ENCODE data around the gene CYBC1.

Gene CYBC1

DNA sequence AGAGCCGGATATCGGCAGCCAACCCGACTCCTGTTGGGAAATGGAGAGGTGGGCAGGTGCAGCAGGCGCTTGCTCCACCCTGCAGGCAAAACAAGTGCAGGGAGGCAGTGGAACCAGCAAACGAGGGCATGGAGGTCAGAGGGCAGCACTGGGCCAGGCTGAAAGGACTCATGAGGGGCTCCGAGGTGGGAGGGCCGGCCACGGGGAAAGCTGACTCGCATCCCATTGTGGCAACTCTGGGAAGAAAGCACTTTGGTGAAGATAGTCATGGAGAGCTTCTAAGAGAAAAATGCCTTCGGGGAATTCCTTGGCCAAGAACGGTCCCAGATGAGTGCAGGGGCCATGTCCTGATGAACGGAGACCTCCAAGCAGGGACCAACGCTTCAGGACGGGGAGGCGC is 4.4 kb downstream of the CYBC1 start:
- DNase-seq: no peak
- Mint-ChIP-seq H3K4me3 (no peak overlapping the region), H3K36me3 (ENCODE audit: low read depth) (peaks cover 79% of the 10 kb centered on the region), H3K27me3 (no peaks in the 10 kb centered on the region), H3K4me1 (ENCODE audit: low read depth) (peaks cover 30% of the 10 kb centered on the region), H3K9me3 (no peaks in the 10 kb centered on the region), H3K27ac (peak overlapping the region; percentile 87)

DNA sequence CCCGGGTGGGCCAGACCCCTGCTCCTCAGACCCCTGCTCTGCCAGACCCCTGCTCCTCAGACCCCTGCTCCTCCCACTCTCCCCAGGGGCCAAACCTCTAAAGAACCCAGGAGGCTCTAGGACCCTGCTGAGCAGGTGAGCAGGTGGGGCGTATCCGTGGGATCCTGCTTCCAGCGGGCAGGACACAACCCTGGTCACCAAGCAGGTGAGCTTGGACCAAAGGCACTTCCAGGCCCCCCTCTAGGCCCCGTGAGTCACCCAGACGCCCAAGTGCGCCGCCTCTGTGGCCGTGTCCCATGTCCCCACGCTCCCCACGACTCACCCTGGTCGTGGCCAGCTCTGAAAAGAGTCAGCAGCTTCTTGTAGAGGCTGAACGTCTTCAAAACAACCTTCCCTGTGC is 5.0 kb downstream of the CYBC1 start:
- H3K9me3 Mint-ChIP-seq: no peaks in the 10 kb centered on the region
- H3K27me3 Mint-ChIP-seq: no peaks in the 10 kb centered on the region
- H3K36me3 Mint-ChIP-seq (ENCODE audit: low read depth): peaks cover 80% of the 10 kb centered on the region
- DNase-seq: no peak
- peaks cover 26% of the 10 kb centered on the region for H3K4me1 Mint-ChIP-seq (ENCODE audit: low read depth)
- peak overlapping the region; percentile 83 for H3K27ac Mint-ChIP-seq
- H3K4me3 Mint-ChIP-seq: no peak overlapping the region

DNA sequence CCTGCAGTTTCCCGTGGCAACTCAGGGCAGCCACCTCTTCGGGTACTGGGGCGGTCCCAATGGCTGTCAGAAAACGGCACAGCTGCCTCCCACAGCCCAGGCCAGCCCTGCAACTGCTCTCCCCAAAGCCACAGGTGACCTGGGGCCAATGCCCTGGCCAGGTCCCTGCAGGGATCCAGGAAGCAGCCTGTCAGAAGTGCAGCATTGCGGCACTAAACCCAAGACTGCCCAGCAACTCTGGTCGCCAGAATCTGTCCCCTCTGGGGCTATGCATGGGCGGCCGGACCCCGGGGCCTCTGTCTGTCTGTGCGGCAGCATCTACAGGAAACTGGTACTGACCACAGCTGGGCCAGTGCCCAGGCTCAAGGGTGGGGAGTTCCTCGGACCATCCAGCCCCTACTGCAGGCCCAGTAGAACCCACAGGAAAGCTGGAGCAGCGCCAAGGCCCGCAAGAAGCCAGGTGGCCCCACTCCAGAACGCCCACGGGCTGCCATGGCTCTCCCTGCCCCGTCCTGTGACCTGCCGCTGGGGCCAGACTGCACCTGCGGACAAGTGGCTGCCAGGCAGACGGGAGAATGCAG is 5.5 kb downstream of the CYBC1 start:
- peak; percentile 32 for DNase-seq
- Mint-ChIP-seq H3K4me3 (no peak overlapping the region), H3K9me3 (no peaks in the 10 kb centered on the region), H3K36me3 (ENCODE audit: low read depth) (peaks cover 82% of the 10 kb centered on the region), H3K4me1 (ENCODE audit: low read depth) (peaks cover 26% of the 10 kb centered on the region), H3K27ac (no peak overlapping the region), H3K27me3 (no peaks in the 10 kb centered on the region)

DNA sequence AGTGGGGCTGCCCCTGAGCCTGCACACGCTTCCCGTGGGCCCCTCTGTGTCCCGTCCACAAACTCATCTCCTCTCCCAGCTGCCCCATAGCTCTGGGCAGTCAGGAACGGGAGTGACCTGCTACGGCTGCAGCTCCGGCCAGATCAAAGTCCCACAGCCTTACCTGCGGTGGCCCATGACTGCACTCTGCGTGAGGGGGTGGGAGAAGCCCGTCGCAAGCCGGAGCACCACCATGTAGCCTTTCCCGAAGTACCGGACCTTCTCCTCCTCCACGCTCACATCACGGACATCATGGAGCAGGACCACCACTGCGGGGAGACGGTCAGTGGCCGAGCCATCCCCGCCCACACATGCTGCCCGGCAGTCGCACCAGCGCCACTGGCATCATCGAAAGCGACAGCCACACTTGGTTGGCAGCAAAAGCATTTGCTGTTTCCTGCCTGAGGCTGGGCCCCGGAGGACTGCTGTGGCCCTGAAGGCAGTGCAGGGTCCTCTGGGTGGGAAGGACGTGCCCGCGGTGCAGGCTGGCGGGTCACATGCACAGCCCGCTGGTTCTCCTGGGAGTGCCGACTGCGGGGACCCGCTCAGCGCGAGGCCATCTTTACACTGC is 6.2 kb downstream of the CYBC1 start:
- no peak overlapping the region for H3K4me3 Mint-ChIP-seq
- peaks cover 76% of the 10 kb centered on the region for H3K36me3 Mint-ChIP-seq (ENCODE audit: low read depth)
- peak overlapping the region; percentile 40 for H3K27ac Mint-ChIP-seq
- no peak for DNase-seq
- no peaks in the 10 kb centered on the region for H3K27me3 Mint-ChIP-seq
- H3K4me1 Mint-ChIP-seq (ENCODE audit: low read depth): peaks cover 26% of the 10 kb centered on the region
- H3K9me3 Mint-ChIP-seq: no peaks in the 10 kb centered on the region

DNA sequence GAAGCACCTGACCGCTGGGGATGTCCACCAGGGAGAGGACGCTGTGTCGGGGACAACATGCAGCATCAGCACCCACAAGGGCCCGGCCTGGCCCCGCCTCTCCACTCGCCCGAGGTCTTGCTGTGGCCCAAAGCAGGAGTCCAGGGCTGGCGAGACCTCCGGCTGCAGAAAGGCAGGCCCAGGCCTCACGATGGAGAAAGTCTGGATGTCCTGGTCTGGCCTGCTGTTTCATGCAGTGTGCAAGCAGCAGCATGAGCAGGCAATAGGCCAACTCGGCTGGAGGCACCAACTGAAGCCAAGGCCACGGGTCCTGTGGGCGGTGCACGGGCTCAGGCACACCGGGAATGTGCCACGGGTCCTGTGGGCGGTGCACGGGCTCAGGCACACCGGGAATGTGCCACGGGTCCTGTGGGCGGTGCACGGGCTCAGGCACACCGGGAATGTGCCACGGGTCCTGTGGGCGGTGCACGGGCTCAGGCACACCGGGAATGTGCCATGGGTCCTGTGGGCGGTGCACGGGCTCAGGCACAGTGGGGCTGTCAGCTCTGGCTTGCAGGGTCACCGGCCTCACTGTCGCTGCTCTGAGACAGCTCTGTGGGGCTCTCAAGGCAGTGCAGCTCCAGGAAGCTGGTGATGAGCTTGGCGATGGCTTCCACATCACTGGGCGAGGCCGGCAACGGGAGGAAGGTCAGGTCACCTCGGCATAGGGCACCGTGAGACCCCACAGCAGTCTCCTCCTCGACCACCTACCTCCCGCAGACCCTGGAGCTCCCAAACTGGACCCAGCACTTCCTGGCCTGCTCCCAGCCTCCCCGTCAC is 6.9 kb downstream of the CYBC1 start:
- Mint-ChIP-seq H3K27ac (peak overlapping the region; percentile 44), H3K27me3 (no peaks in the 10 kb centered on the region), H3K4me3 (no peak overlapping the region), H3K9me3 (no peaks in the 10 kb centered on the region), H3K36me3 (ENCODE audit: low read depth) (peaks cover 68% of the 10 kb centered on the region), H3K4me1 (ENCODE audit: low read depth) (peaks cover 22% of the 10 kb centered on the region)
- no peak for DNase-seq

DNA sequence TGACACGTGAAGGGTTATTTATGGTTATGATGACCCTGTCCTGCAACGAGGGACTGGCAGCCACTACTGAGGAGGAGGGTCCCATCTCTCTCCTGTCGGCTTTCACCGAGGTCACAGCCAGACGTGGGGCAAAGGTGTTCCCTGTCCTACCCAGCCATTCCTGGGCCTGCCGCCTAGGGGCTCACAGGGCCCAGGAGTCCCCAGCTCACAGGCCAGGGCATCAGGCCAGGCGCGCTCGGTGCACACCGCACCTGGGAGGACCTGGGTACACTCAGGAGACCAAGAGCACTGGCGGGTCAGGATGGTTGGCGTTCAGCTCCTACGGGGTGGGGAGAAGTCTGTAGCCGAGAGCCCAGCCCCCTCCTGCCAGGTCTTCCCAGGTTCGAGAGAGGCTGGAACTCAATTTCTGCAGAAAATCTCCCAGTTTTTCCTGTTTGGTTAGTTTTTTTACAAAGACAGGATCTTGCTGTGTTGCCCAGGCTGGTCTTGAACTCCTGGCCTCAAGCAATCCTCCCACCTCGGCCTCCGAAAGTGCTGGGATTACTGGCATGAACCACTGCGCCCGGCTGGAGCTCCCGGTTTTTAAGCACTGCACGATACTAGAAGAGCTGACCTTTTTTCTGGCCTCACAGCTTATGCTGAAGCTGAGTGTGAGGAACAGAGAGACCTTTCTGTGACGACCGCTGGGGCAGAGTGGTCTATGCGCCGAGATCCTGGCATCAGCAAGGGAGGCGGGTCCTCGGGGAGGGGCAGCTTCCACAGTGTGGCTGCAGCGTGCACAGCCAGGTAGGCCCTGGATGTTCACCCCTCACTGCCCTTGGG is 7.7 kb downstream of the CYBC1 start:
- no peaks in the 10 kb centered on the region for H3K9me3 Mint-ChIP-seq
- no peak overlapping the region for H3K4me3 Mint-ChIP-seq
- no peak for DNase-seq
- peaks cover 20% of the 10 kb centered on the region for H3K4me1 Mint-ChIP-seq (ENCODE audit: low read depth)
- H3K27me3 Mint-ChIP-seq: no peaks in the 10 kb centered on the region
- H3K36me3 Mint-ChIP-seq (ENCODE audit: low read depth): peaks cover 67% of the 10 kb centered on the region
- peak overlapping the region; percentile 44 for H3K27ac Mint-ChIP-seq

DNA sequence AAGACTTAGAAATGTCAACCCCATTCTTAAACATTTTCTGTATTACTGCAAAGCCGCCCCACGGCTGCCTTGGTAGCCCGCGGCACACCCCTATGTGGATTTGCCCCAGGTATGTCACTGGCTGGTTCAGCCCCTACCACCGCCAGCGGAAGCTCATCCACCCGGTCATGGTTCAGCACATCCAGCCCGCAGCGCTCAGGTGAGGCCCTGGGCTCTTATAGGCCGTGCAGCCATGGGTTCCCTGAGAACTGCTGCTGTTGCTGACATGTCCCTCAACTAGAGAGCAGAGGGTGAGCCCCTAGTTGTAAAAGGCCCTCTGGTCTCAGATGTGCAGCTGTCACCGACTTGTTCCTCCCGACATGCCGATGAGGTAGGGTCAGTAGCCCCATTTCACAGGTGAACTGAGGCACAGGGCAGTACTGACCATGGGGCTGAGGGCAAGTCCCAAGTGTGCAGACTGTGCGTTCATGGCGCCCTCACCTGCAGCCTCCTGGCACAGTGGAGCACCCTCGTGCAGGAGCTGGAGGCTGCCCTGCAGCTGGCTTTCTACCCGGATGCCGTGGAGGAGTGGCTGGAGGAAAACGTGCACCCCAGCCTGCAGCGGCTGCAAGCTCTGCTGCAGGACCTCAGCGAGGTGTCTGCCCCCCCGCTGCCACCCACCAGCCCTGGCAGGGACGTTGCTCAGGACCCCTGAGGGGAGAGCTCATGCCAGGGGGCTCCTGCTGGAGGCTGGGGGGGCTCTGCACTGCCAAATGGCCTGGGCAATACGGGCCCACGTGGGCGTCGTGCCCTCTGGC is 8.7 kb downstream of the CYBC1 start:
- Mint-ChIP-seq H3K4me1 (ENCODE audit: low read depth) (peaks cover 13% of the 10 kb centered on the region), H3K36me3 (ENCODE audit: low read depth) (peaks cover 64% of the 10 kb centered on the region), H3K9me3 (no peaks in the 10 kb centered on the region)

DNA sequence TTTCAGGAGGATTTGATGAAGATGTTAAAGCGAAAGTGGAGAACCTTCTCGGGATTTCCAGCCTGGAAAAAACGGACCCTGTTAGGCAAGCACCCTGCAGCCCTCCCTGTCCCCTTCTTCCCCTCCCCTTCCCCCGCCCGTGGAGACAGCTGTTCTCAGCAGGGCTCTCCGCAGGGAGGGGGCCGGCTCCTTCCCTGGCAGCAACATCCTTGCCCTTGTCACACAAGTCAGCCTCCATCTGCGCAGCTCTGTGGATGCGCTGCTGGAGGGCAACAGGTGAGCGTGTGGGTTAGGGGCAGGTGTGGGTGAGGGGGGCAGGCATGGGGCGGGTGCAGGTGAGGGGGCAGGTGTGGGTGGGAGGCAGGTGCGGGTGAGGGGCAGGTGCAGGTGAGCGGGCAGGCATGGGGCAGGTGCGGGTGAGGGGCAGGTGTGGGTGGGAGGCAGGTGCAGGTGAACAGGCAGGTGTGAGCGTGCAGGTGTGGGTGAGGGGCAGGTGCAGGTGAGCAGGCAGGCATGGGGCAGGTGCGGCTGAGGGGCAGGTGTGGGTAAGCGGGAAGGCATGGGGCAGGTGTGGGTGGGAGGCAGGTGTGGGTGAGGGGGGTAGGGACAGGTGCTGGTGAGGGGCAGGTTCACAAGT is 9.4 kb downstream of the CYBC1 start:
- Mint-ChIP-seq H3K27ac (peak overlapping the region; percentile 71), H3K4me1 (ENCODE audit: low read depth) (peaks cover 5% of the 10 kb centered on the region), H3K36me3 (ENCODE audit: low read depth) (peaks cover 60% of the 10 kb centered on the region), H3K27me3 (no peaks in the 10 kb centered on the region), H3K4me3 (no peak overlapping the region), H3K9me3 (no peaks in the 10 kb centered on the region)
- peak; percentile 32 for DNase-seq

More for the DNA sequence above, 8.7 kb downstream of the CYBC1 start:
- peak overlapping the region; percentile 33 for H3K27ac Mint-ChIP-seq
- H3K27me3 Mint-ChIP-seq: no peaks in the 10 kb centered on the region
- H3K4me3 Mint-ChIP-seq: no peak overlapping the region
- peak; percentile 34 for DNase-seq

DNA sequence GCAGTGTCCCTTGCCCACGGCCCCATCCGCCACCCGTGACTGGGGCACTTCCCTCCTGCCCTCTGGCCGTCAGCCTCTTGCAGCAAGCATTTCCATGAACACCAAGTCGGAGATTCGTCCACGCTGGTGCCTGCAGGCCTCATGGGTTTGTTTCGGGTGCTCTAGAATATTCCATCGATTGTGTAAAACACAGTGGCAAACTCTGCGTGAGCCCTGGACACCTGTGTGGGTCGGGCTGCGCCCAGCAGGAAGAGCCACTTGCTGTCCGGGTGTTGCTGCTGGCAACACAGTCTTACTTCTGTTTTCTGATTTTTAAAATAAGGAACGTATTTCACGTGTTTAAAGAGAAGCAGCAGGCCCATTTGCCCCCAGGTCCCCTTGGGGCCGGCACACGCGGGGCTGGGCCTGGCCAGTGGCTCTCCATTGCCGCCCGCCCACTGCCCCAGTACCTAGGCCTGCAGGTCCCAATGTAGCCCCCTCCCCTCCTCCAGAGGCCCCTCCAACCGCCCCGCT is 10.0 kb downstream of the CYBC1 start:
- peaks cover 55% of the 10 kb centered on the region for H3K36me3 Mint-ChIP-seq (ENCODE audit: low read depth)
- peak overlapping the region; percentile 71 for H3K27ac Mint-ChIP-seq
- no peaks in the 10 kb centered on the region for H3K27me3 Mint-ChIP-seq
- H3K4me1 Mint-ChIP-seq (ENCODE audit: low read depth): no peaks in the 10 kb centered on the region
- peak; percentile 34 for DNase-seq
- no peak overlapping the region for H3K4me3 Mint-ChIP-seq
- H3K9me3 Mint-ChIP-seq: no peaks in the 10 kb centered on the region

DNA sequence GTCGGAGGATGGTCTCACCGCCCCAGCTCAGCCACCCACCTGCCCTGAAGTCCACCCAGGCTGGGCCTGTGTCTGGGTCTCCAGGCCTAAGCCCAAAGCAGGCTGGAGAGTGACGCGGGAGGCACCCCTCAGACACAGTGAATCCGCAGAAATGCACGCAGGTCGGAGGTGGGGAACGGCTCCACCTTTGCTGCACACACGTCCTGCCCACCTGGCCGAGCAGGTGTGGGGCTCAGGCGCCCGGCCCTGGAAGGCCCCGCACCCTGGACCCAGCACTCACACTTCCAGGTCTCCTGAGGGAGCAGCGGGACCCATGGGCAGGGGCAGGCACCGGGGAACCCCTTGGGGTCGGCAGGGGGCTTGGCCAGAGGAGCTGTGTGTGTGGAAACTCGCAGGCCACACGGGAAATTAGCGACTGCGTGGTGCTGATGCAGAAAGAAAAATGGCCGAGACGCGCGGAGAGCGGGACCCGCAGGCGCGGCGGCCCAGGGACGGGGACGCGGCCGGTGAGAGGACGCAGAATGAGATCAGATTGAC is 10.7 kb downstream of the CYBC1 start:
- Mint-ChIP-seq H3K4me1 (ENCODE audit: low read depth) (peaks cover 3% of the 10 kb centered on the region), H3K27me3 (no peaks in the 10 kb centered on the region), H3K27ac (no peak overlapping the region), H3K9me3 (no peaks in the 10 kb centered on the region), H3K4me3 (no peak overlapping the region), H3K36me3 (ENCODE audit: low read depth) (peaks cover 53% of the 10 kb centered on the region)
- DNase-seq: peak; percentile 37

DNA sequence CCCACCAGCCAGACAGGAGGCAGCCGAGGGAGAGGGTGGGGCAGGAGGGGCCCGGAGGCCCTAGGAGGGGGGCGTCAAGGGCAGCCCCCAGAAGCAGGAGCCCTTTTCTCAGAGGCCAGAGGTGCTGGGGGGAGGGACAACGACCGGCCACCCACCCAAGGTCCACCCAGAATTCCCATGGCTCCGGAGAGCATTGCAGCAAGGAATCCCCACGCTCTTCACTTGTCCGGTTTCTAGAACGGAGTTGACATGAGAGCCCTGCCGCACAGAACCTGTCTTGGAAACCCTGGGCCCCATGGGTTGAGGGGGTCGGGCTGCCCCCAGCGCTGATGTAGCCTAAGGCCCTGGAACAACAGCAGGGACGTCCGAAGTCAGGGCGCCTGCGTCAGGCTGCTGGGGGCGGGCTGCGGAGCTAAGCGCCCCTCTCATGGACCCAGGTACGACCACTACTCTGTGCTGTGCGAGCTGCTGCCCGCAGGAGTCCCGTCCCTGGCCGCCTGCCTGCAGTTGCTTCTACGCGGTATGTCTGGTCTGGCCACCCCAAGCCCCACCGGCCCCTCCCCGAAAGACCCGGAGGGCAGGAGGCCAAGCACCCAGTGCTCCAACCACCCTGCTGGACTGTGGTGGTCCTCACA is 11.2 kb downstream of the CYBC1 start:
- no peak for DNase-seq
- Mint-ChIP-seq H3K27me3 (no peaks in the 10 kb centered on the region), H3K36me3 (ENCODE audit: low read depth) (peaks cover 47% of the 10 kb centered on the region), H3K27ac (no peak overlapping the region), H3K4me3 (no peak overlapping the region), H3K4me1 (ENCODE audit: low read depth) (peaks cover 5% of the 10 kb centered on the region), H3K9me3 (no peaks in the 10 kb centered on the region)

DNA sequence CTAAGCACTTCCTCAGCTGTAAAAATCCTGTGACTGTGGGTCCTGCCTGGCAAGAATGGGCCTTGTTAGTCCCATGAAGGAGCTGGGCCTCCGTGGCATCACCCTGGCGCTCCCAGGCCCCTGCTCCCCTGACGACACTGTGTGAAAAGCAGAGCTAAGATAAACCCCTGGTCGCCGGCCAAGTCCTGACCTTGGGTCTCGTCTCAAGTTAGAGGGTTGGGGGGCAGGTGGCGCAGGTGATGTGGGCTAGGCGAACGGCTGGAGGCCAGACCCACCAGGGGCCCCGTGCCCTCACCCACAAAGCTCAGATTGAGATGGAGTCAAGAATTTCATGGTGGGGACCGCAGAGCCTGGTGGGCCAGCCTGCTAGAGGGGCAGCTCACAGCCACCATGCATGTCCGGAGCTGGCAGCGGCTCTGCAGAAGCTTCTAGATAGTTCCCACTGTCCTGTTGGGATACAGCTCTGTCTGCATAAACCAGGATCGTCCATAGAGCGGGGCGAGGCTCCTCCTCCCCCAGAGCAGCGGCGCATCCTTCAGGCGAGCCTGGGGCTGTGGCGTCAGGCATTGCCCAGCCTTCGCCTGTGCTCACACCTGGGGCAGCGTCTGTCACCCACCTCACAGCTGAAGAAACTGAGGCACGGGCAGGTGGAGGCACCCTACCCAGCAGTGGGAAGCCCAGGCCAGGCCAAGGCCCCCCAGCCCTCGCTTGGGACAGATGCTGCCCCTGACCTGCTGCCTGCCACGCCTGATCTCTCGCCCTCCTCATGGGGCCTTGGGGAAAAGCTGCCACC is 12.0 kb downstream of the CYBC1 start:
- peaks cover 10% of the 10 kb centered on the region for H3K4me1 Mint-ChIP-seq (ENCODE audit: low read depth)
- peak overlapping the region; percentile 52 for H3K27ac Mint-ChIP-seq
- H3K27me3 Mint-ChIP-seq: no peaks in the 10 kb centered on the region
- no peaks in the 10 kb centered on the region for H3K9me3 Mint-ChIP-seq
- DNase-seq: peak; percentile 32
- peaks cover 46% of the 10 kb centered on the region for H3K36me3 Mint-ChIP-seq (ENCODE audit: low read depth)
- H3K4me3 Mint-ChIP-seq: no peak overlapping the region
